ENCODE results near the gene NSD1. TPM values are rescaled to one million over a fixed set of nuclear protein-coding genes. Genes with fewer than 3 reads are reported as not detected.

NSD1 gene
- total RNA-seq, 1 experiment from 2014 or later = 14.5 TPM

DNA sequence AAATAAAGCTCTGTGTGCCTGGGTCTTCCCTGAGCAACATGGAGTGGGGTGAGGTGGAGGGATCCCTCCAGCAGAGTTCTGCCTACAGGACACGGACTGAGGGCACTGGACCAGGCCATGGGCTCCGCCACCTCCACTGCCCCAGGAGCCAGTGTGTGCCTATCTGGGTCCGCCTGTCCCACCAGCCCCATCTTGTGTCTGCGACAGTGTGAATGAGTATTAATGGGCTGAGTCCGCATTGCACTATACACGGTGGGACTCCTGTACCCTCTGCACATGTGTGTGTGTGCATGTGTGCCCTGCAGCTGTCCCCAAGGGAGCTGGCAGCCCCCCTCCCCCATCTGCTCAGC, 35.5 kb upstream of the NSD1 start:
- DNase-seq (ENCODE audit: low read depth) = no peak

DNA sequence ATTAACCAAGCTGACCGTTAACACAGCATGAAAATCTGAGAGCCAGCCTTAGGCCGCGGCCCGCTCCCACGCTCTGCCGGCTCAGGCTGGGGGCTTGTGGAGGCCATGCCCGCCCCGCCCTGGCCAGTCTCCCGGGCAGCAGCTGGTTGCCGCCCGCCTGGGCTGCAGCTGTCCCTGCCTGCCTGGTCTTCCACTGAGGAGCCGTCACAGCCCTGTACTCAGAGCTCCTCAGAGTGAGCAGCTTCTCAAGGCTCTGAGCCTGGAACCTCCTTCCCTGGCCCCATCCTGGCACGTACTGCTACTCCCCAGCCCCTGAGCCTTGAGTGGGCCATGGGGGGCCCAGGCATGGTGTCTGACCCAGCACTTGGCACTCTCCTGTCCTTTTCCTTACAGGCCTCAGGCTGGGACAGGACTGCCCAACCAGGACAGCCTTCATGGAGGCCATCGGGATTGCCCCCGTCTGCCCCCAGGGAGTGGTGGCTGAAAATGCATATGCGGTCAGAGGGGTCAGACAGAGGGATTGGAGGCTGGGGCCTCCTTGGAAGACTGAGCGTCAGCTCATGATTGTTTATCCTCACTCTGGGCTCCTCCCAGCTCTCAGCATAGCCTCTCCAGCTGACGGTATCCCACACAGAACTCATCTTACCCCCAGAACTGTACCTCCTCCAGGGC, 35.0 kb upstream of the NSD1 start:
- DNase-seq (ENCODE audit: low read depth) = peak; percentile 79

GRCh38 chr5:177099422-177100093, 34.0 kb upstream of the NSD1 start:
- DNase-seq (ENCODE audit: low read depth) = no peak

- DNase-seq (ENCODE audit: low read depth) = peak; percentile 35
Measured at GRCh38 chr5:177100714-177101121, 32.9 kb upstream of the NSD1 start.

GRCh38 chr5:177103523-177104253, 29.9 kb upstream of the NSD1 start:
- DNase-seq (ENCODE audit: low read depth) = no peak

GRCh38 chr5:177105691-177106476, 27.7 kb upstream of the NSD1 start:
- no peak for DNase-seq (ENCODE audit: low read depth)

DNA sequence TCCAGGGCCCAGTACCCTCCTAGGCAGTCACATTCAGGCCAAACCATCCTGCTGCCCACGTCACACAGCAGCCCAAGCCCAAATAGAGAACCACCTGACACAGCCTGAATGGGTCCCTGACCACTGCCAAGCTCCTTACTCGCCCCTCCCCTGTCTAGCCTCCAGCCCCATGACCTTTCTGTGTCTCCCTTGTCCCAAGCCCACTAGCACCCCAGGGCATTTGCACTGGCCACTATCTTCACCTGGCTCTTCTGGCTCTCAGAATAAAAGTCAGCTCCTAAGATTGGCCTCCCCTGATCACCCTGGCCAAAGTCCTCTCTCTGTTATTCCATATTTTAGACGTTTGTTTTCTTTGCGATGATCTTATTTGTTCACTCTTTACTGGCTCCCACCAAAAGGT, 26.4 kb upstream of the NSD1 start:
- DNase-seq (ENCODE audit: low read depth) = no peak

DNA sequence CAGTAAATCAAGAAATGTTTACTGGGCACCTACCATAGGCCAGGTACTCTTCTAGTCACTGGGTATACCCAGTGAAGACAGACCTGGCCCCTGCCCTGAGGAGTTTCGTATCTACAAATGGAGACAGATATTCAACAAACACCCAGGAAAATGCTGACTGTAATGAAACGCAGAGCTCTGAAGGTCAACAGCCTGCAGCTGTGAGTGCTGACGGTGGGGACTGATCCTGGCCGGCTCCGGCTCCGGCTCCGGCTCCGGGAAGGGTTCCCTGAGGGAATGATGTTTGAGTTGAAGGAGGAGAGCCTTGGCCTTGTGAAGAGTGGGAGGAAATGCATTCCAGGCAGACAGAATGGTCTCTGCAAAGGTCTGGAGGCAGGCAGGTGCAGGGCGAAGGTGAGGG, 23.8 kb upstream of the NSD1 start:
- DNase-seq (ENCODE audit: low read depth) = no peak

- DNase-seq (ENCODE audit: low read depth) = peak; percentile 31
Measured at GRCh38 chr5:177111720-177112394, 21.7 kb upstream of the NSD1 start.

DNA sequence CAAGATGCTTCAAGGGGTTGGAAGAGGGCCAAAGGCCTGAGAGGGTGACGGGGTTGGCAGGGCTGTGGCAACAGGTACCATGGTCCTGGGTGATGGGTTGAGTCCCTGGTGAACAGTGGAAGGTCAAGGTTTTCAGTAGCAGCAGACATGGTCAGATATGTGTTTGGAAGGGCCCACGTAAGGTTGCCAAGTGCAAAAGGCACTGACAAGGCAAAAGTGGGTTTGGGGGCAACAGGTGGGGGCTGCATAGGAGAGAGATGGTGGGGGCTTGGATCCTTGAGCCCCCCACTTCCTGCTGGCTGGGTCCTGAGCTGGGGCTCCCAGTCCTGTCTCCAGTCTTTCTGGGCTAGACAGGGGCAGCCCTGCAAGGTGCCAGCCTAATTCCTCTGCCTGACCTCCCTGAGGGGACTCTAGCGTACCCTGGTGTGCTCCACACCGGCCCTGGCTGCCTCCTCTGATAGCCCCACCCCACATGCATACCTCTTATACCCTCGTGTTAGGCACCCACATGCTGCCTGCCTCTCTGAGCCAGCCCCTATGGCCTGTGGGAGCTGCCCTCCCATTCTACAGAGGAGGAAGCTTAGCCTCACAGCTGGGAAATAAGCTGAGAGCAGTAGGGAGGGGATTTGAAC, 20.9 kb upstream of the NSD1 start:
- no peak for DNase-seq (ENCODE audit: low read depth)

DNA sequence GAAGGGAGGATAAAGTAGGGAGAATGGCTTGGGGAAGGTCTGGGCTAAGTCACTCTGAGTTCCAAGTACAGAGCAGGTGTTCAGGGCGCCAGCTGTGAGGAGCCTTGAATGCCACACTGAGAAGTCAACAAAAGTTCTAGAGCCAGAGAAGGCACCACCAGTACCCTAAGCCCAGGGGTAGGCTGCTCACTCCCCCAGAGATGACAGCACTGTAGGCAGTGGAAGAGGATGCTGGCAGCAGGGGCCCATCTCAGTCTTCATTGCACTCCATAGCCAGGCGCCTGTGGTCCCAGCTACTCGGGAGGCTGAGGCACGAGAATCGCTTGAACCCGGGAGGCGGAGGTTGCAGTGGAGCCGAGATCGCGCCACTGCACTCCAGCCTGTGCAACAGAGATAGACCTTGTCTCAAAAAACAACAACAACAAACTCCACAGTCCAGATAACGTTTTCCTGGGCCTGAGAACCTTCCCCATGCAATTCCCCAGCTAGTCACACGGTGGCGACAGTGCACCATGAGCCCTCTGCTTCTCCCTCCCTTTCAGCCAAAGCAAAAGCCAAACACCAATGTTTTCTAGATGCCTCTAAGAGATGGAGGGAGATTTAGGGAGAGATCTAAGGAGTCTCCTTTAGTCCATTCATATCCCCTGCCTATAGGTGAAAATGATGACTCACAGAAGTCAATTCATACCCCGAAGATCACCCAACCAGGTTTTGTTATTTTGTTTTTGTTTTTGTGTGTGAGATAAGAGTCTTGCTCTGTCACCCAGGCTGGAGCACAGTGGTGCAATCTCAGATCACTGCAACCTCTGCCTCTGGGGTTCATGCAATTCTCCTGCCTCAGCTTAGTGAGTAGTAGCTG, 19.8 kb upstream of the NSD1 start:
- DNase-seq (ENCODE audit: low read depth) = peak; percentile 59

- DNase-seq (ENCODE audit: low read depth) = peak; percentile 81
Measured at GRCh38 chr5:177116631-177117373, 16.8 kb upstream of the NSD1 start.

GRCh38 chr5:177117441-177118045, 16.0 kb upstream of the NSD1 start:
- no peak for DNase-seq (ENCODE audit: low read depth)

- DNase-seq (ENCODE audit: low read depth) = no peak
Measured at GRCh38 chr5:177122566-177122965, 11.0 kb upstream of the NSD1 start.

DNA sequence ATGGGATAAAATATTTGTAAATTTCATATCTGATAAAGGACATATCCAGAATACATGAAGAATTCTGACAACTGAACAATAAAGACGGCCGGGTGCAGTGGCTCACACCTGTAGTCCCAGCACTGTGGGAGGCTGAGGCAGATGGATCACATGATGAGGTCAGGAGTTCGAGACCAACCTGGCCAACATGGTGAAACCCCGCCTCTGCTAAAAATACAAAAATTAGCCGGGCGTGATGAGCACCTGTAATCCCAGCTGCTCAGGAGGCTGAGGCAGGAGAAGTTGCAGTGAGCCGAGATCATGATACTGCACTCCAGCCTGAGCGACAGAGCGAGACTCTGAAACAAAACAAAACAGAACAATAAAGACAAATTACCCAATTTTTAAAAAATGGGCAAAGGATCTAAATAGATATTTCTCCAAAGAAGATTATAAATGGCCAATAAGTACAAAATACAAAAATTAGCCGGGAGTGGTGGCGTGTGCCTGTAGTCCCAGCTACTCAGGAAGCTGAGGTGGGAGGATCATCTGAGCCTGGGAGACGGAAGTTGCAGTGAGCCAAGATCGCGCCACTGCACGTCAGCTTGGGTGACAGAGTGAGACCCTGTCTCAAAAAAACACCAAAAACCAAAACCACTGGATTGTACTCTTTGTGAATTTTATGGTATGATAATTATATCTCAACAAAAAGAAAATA, 9.6 kb upstream of the NSD1 start:
- DNase-seq (ENCODE audit: low read depth) = no peak

DNA sequence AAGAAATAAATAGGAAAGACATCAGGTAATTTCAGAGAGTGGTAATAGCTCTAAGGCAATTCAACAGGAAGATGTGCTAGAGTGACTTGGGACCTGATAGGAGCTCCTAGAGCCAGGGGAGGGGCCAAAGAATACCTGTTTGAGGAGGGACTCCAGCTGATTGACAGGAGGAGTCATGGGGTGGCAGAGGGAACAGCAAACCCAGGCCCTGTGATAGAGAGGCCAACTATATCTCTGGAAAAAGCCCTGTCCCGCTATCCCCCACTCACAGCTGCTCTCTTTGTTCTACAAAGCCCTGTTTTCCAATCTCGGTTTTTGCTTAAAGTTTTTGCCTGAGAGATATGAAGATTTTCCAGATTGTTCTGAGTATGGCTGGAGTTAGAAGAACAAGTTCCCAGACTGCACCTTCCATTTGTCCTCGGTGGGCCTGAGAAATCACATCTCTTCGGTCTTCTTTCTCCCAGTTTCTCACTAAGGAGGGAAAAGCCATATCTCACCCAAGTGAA, 9.0 kb upstream of the NSD1 start:
- no peak for DNase-seq (ENCODE audit: low read depth)

DNA sequence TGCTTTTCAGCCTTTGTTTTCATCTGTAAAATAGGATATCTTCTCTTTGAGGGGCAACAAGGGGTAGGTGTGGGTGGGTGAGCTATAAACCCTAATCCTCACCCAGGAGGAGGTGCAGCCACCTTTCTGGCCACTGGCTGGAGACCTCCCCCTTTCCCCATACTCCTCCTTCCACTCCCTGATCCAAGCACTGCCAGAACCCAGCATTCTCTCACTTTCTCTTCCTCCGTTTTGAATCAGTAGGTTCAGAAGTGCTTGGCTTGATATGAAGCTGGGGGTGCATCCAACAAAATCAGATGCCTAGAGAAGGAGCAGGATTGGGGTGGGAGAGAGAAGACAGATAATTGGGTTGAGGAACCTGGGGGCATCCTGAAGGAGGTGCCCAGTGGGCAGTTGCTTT, 6.8 kb upstream of the NSD1 start:
- DNase-seq (ENCODE audit: low read depth) = no peak

DNA sequence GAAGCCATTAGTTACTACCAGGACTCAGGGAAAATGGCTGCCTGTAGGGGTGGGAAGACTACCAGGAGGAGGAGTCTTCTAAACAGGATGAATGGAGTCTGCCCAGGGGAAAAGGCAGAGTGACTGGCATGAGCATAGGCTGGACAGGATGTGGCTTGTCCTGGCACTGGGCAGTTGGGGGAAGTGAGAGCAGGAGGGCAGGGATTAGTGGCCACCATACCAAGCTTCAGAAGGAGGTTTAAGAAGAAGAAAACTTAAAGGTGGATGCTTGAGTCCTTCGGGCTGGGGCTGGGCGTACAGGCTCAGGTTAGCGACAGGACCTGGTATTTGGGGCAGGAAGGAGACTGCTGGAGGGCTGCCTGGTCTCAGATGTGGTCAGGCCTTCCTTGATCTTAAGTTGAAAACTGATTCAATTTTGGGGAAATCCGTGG, 5.0 kb upstream of the NSD1 start:
- peak; percentile 41 for DNase-seq (ENCODE audit: low read depth)

All from RPMI7951 (cell line).